KMS-11 (cell line): ENCODE results near the gene VPS54.

Experiments
- H2AFZ ChIP-seq: fragments of 200-600 bp; sonication (generic); 2 replicates; pipeline ENCODE4 v1.6.1; 2016; ENCODE audit warnings: antibody characterized with exemption, mixed run types, low read depth
- H3K27ac ChIP-seq: fragments of 200-600 bp; sonication (generic); 2 replicates; pipeline ENCODE4 v1.6.1; 2016; ENCODE audit warnings: mild to moderate bottlenecking, mixed run types
- H3K27me3 ChIP-seq: fragments of 200-600 bp; sonication (generic); 2 replicates; pipeline ENCODE4 v1.6.1; 2017; ENCODE audit warnings: mild to moderate bottlenecking, low read depth, mixed run types, moderate library complexity; ENCODE audit not compliant: insufficient read depth
- H3K36me3 ChIP-seq: fragments of 200-600 bp; sonication (generic); 2 replicates; pipeline ENCODE4 v1.6.1; 2017; ENCODE audit warnings: mild to moderate bottlenecking, mixed run types; ENCODE audit not compliant: insufficient read depth
- H3K4me1 ChIP-seq: fragments of 200-600 bp; sonication (generic); 2 replicates; pipeline ENCODE4 v1.6.1; 2016; ENCODE audit warnings: mild to moderate bottlenecking, low read depth, mixed run types; ENCODE audit not compliant: poor library complexity, severe bottlenecking
- H3K4me2 ChIP-seq: fragments of 200-600 bp; sonication (generic); 2 replicates; pipeline ENCODE4 v1.7.0; 2016; ENCODE audit warnings: mild to moderate bottlenecking, mixed run types
- H3K4me3 ChIP-seq: fragments of 200-600 bp; sonication (generic); IDR thresholded peaks from 2 replicates; pipeline ENCODE4 v1.6.1; 2017; ENCODE audit warnings: low read depth, low read length, mixed read lengths; ENCODE audit not compliant: insufficient read depth
- H3K79me2 ChIP-seq: fragments of 200-600 bp; sonication (generic); 2 replicates; pipeline ENCODE4 v1.6.1; 2016; ENCODE audit warnings: low read depth, mixed run types; ENCODE audit not compliant: insufficient read depth
- H3K9ac ChIP-seq: fragments of 200-600 bp; sonication (generic); 2 replicates; pipeline ENCODE4 v1.6.1; 2016; ENCODE audit warnings: mild to moderate bottlenecking, mixed run types
- H4K20me1 ChIP-seq: fragments of 200-600 bp; sonication (generic); 2 replicates; pipeline ENCODE4 v1.6.1; 2016; ENCODE audit warnings: mild to moderate bottlenecking, mixed run types; ENCODE audit not compliant: insufficient read depth
- TF ChIP-seq, protein P1 (sequence below): fragments of 200-600 bp; sonication (generic); conservative IDR thresholded peaks from 2 replicates; pipeline ENCODE4 v1.6.1; 2017; ENCODE audit warnings: low read depth, mild to moderate bottlenecking, antibody characterized with exemption, low read length, moderate library complexity, mixed read lengths

VPS54 gene

DNA sequence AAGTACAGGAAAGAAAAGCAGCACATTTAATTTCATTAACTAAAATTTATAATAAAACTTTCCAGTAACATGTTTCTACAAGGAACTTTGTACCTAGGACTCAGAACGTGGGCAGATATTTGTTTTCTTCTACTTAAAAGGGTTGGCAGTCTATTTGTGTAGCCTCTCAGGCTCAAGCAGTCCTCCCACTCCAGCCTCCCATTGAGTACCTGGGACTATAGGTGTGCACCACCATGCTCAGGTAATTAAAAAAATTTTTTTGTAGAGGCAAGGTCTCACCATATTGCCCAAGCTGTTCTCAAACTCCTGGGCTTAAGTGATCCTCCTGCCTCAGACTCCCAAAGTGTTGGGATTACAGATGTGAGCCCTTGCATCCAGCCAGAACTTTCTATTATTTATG lies 140.7 kb downstream of the VPS54 start:
- H3K9ac ChIP-seq, result no peak overlapping the region
- H4K20me1 ChIP-seq, result no peaks in the 10 kb centered on the region
- no peak overlapping the region for H3K4me2 ChIP-seq
- H3K79me2 ChIP-seq, result no peaks in the 10 kb centered on the region
- no peak overlapping the region for H3K4me3 ChIP-seq
- H3K27ac ChIP-seq, result no peak overlapping the region
- TF ChIP-seq, protein P1, sequence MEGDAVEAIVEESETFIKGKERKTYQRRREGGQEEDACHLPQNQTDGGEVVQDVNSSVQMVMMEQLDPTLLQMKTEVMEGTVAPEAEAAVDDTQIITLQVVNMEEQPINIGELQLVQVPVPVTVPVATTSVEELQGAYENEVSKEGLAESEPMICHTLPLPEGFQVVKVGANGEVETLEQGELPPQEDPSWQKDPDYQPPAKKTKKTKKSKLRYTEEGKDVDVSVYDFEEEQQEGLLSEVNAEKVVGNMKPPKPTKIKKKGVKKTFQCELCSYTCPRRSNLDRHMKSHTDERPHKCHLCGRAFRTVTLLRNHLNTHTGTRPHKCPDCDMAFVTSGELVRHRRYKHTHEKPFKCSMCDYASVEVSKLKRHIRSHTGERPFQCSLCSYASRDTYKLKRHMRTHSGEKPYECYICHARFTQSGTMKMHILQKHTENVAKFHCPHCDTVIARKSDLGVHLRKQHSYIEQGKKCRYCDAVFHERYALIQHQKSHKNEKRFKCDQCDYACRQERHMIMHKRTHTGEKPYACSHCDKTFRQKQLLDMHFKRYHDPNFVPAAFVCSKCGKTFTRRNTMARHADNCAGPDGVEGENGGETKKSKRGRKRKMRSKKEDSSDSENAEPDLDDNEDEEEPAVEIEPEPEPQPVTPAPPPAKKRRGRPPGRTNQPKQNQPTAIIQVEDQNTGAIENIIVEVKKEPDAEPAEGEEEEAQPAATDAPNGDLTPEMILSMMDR, result no peak
- H2AFZ ChIP-seq, result no peak overlapping the region
- H3K36me3 ChIP-seq, result no peaks in the 10 kb centered on the region
- no peaks in the 10 kb centered on the region for H3K27me3 ChIP-seq
- H3K4me1 ChIP-seq, result no peaks in the 10 kb centered on the region

DNA sequence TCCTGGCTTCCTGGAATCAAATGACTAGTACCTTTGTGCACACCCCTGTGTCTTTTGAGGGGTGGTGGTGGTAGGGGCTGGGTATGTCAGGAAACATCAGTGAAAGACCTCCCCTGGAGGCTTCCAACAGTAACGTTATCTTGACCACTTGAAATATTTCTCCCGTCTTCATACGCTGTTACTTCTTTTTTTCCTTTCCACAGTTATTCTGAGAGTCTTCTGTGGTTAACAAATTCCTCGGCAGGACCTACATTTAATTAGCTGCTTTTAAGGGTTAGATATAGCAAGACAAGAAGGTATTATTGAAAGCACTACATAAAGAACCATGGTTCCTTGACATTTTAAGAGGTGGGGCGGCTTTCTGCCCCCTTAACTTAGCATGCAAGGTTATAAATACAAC lies 142.9 kb downstream of the VPS54 start:
- Histone ChIP-seq H3K27me3 (no peaks in the 10 kb centered on the region), H3K9ac (no peak overlapping the region), H3K79me2 (no peaks in the 10 kb centered on the region), H3K4me1 (no peaks in the 10 kb centered on the region), H3K4me3 (no peak overlapping the region), H2AFZ (no peak overlapping the region), H3K36me3 (no peaks in the 10 kb centered on the region), H3K27ac (no peak overlapping the region), H4K20me1 (no peaks in the 10 kb centered on the region), H3K4me2 (no peak overlapping the region)
- TF ChIP-seq, protein P1, result no peak

DNA sequence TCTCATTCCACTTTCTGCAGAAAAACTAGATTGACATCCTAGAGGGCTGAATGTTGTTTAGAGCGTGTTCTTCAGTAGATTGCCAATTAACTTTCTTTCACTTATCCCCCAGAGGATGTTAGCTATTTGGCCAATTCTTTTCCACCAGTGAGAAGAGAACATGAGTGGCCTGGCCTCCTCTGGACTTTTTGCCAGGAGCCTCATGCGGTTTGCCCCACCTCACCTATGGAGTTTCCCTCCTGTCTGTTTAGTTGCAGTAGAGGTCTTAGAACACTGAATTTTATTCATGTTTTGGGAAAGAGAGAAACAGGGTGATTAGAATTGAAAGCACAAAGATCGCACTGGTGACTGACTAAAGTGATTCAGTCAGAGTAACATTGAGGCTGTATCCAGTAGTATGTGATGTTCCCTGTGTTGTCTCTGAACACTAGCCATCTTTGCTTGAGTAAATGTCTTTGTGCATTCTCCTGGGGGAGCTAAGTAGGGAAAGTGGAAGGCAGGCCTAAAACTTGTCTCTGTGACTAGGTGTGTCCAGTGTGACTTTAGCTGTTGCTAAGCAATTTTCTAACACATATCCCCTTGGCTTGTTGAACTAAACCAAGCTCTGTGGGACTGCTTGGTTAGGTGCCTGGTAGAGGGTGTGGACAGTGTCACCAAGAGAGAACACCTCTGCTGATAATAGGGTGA lies 143.5 kb downstream of the VPS54 start:
- Histone ChIP-seq H3K4me2 (no peak overlapping the region), H3K27ac (no peak overlapping the region), H3K36me3 (no peaks in the 10 kb centered on the region), H3K4me1 (no peaks in the 10 kb centered on the region), H3K4me3 (no peak overlapping the region), H3K9ac (no peak overlapping the region), H2AFZ (no peak overlapping the region), H4K20me1 (no peaks in the 10 kb centered on the region), H3K27me3 (no peaks in the 10 kb centered on the region), H3K79me2 (no peaks in the 10 kb centered on the region)
- TF ChIP-seq, protein P1, result no peak

DNA sequence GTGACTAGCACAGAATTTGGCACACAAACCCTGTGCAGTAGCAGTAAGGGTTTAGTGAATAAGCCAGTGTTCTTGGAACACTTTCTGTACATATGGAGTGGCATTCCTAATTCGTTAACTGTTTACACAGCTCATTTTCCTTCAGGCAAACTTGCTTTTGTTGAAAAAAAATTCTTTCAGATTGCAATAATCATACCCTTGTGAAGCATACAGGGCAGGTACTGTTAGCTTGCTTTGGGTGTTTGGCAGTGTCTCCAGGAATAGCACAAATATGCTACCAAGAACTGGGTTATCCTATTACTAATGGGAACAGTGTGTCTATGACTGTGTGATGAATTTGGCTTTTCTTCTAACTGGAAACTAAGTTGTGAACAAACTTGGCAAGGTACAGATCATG lies 144.1 kb downstream of the VPS54 start:
- Histone ChIP-seq H2AFZ (no peak overlapping the region), H3K4me2 (no peak overlapping the region), H4K20me1 (no peaks in the 10 kb centered on the region), H3K4me3 (no peak overlapping the region), H3K9ac (no peak overlapping the region), H3K36me3 (no peaks in the 10 kb centered on the region), H3K79me2 (no peaks in the 10 kb centered on the region), H3K4me1 (no peaks in the 10 kb centered on the region), H3K27me3 (no peaks in the 10 kb centered on the region), H3K27ac (no peak overlapping the region)
- TF ChIP-seq, protein P1, result no peak
